Rectal smooth muscle tissue (tissue), 1 donor: ENCODE results near the gene FBXW8.
A peak's percentile ranks its signal among the peaks of the same experiment; 100 is the strongest.

Experiments used
- H3K27ac ChIP-seq: one replicate; pipeline ENCODE4 v1.7.0; 2013; ENCODE audit warnings: low read depth, low read length, inconsistent platforms
- H3K27me3 ChIP-seq: one replicate; pipeline ENCODE4 v1.7.0; 2013; ENCODE audit warnings: low read length; ENCODE audit not compliant: control insufficient read depth, insufficient read depth
- H3K36me3 ChIP-seq: one replicate; pipeline ENCODE4 v1.7.0; 2013; ENCODE audit warnings: low read length; ENCODE audit not compliant: control insufficient read depth, insufficient read depth
- H3K4me1 ChIP-seq: one replicate; pipeline ENCODE4 v1.7.0; 2013; ENCODE audit warnings: low read length; ENCODE audit not compliant: control insufficient read depth, insufficient read depth
- H3K4me3 ChIP-seq: one replicate; pipeline ENCODE4 v1.7.0; 2013; ENCODE audit warnings: low read length
- H3K9ac ChIP-seq: one replicate; pipeline ENCODE4 v1.7.0; 2013; ENCODE audit warnings: low read length

The FBXW8 gene

GRCh38 chr12:117030187-117030900 lies 119.6 kb downstream of the FBXW8 start:
- Histone ChIP-seq H3K27me3 (peaks cover 4% of the 10 kb centered on the region), H3K27ac (no peak overlapping the region), H3K36me3 (peaks cover 10% of the 10 kb centered on the region), H3K9ac (no peak overlapping the region), H3K4me3 (no peak overlapping the region), H3K4me1 (peaks cover 5% of the 10 kb centered on the region)

GRCh38 chr12:117031843-117032592 lies 121.3 kb downstream of the FBXW8 start:
- Histone ChIP-seq H3K4me1 (peaks cover 5% of the 10 kb centered on the region), H3K27ac (no peak overlapping the region), H3K27me3 (peaks cover 4% of the 10 kb centered on the region), H3K36me3 (peaks cover 10% of the 10 kb centered on the region), H3K4me3 (no peak overlapping the region), H3K9ac (no peak overlapping the region)

- peak overlapping the region; percentile 15 for H3K4me3 ChIP-seq
- H3K27me3 ChIP-seq: peaks cover 4% of the 10 kb centered on the region
- H3K4me1 ChIP-seq: peaks cover 5% of the 10 kb centered on the region
- no peak overlapping the region for H3K27ac ChIP-seq
- H3K9ac ChIP-seq: no peak overlapping the region
- peaks cover 7% of the 10 kb centered on the region for H3K36me3 ChIP-seq
Observed at GRCh38 chr12:117032593-117033381, 122.0 kb downstream of the FBXW8 start.

GRCh38 chr12:117033382-117034221 lies 122.9 kb downstream of the FBXW8 start:
- Histone ChIP-seq H3K27me3 (peaks cover 4% of the 10 kb centered on the region), H3K36me3 (no peaks in the 10 kb centered on the region), H3K4me1 (peaks cover 5% of the 10 kb centered on the region), H3K4me3 (peak overlapping the region; percentile 15), H3K9ac (no peak overlapping the region), H3K27ac (no peak overlapping the region)

GRCh38 chr12:117034249-117034648 lies 123.5 kb downstream of the FBXW8 start:
- H3K27ac ChIP-seq: no peak overlapping the region
- no peaks in the 10 kb centered on the region for H3K36me3 ChIP-seq
- peaks cover 5% of the 10 kb centered on the region for H3K4me1 ChIP-seq
- H3K27me3 ChIP-seq: peaks cover 4% of the 10 kb centered on the region
- no peak overlapping the region for H3K4me3 ChIP-seq
- no peak overlapping the region for H3K9ac ChIP-seq

GRCh38 chr12:117034701-117035151 lies 124.0 kb downstream of the FBXW8 start:
- Histone ChIP-seq H3K9ac (no peak overlapping the region), H3K4me3 (no peak overlapping the region), H3K27me3 (peaks cover 4% of the 10 kb centered on the region), H3K4me1 (peaks cover 5% of the 10 kb centered on the region), H3K27ac (no peak overlapping the region), H3K36me3 (no peaks in the 10 kb centered on the region)

GRCh38 chr12:117035287-117035686 lies 124.5 kb downstream of the FBXW8 start:
- peaks cover 5% of the 10 kb centered on the region for H3K4me1 ChIP-seq
- peaks cover 4% of the 10 kb centered on the region for H3K27me3 ChIP-seq
- no peaks in the 10 kb centered on the region for H3K36me3 ChIP-seq
- H3K27ac ChIP-seq: no peak overlapping the region
- H3K4me3 ChIP-seq: no peak overlapping the region
- no peak overlapping the region for H3K9ac ChIP-seq

- H3K36me3 ChIP-seq: no peaks in the 10 kb centered on the region
- H3K9ac ChIP-seq: no peak overlapping the region
- peaks cover 5% of the 10 kb centered on the region for H3K4me1 ChIP-seq
- H3K27ac ChIP-seq: no peak overlapping the region
- peaks cover 4% of the 10 kb centered on the region for H3K27me3 ChIP-seq
- H3K4me3 ChIP-seq: no peak overlapping the region
Observed at GRCh38 chr12:117036046-117036445, 125.3 kb downstream of the FBXW8 start.

- H3K27me3 ChIP-seq: peaks cover 4% of the 10 kb centered on the region
- H3K36me3 ChIP-seq: no peaks in the 10 kb centered on the region
- no peak overlapping the region for H3K9ac ChIP-seq
- peaks cover 5% of the 10 kb centered on the region for H3K4me1 ChIP-seq
- H3K27ac ChIP-seq: no peak overlapping the region
- no peak overlapping the region for H3K4me3 ChIP-seq
Observed at GRCh38 chr12:117036547-117036946, 125.8 kb downstream of the FBXW8 start.

- no peak overlapping the region for H3K9ac ChIP-seq
- H3K36me3 ChIP-seq: no peaks in the 10 kb centered on the region
- peaks cover 5% of the 10 kb centered on the region for H3K4me1 ChIP-seq
- H3K27me3 ChIP-seq: peaks cover 4% of the 10 kb centered on the region
- H3K4me3 ChIP-seq: no peak overlapping the region
- H3K27ac ChIP-seq: no peak overlapping the region
Observed at GRCh38 chr12:117037289-117038022, 126.7 kb downstream of the FBXW8 start.

GRCh38 chr12:117038023-117038680 lies 127.4 kb downstream of the FBXW8 start:
- H3K9ac ChIP-seq: no peak overlapping the region
- no peaks in the 10 kb centered on the region for H3K36me3 ChIP-seq
- no peak overlapping the region for H3K4me3 ChIP-seq
- H3K4me1 ChIP-seq: peaks cover under 1% of the 10 kb centered on the region
- no peak overlapping the region for H3K27ac ChIP-seq
- H3K27me3 ChIP-seq: peaks cover 4% of the 10 kb centered on the region
